Kidney (tissue), 14 donors: Measurements from ENCODE around the gene MAML2. TPM values are rescaled to one million over a fixed set of nuclear protein-coding genes. Genes with fewer than 3 reads are reported as not detected.

Source experiments
- DNase-seq, 5 donors: peaks; one replicate each; pipeline ENCODE4 v3.0.0-alpha.2; 2013 to 2020
- FAIRE-seq: peaks from 2 replicates; lab custom pipeline; 2012; peaks lifted over from hg19 to GRCh38; lab: Jason Lieb, UNC
- H3K27ac ChIP-seq, 2 donors: one replicate each; pipeline ENCODE4 v1.7.0; 2013; ENCODE audit warnings: low read depth in 2 of 2, low read length in 2 of 2, inconsistent platforms in 1 of 2
- H3K27me3 ChIP-seq: one replicate; pipeline ENCODE4 v1.7.1; 2013; ENCODE audit warnings: low read length, inconsistent platforms; ENCODE audit not compliant: control insufficient read depth, insufficient read depth
- H3K36me3 ChIP-seq, 3 donors: one replicate each; pipeline versions ENCODE4 v1.7.0 to v1.7.1; 2013; ENCODE audit warnings: low read length in 3 of 3, control low read depth in 1 of 3, inconsistent platforms in 1 of 3; ENCODE audit not compliant: insufficient read depth in 3 of 3, control insufficient read depth in 2 of 3
- H3K4me1 ChIP-seq, 3 donors: one replicate each; pipeline versions ENCODE4 v1.7.0 to v1.7.1; 2013; ENCODE audit warnings: low read length in 3 of 3, inconsistent platforms in 1 of 3, low read depth in 1 of 3; ENCODE audit not compliant: control insufficient read depth in 2 of 3, insufficient read depth in 2 of 3
- H3K4me3 ChIP-seq, 3 donors: one replicate each; pipeline versions ENCODE4 v1.7.0 to v1.8.1; 2013; ENCODE audit warnings: low read length in 3 of 3, control low read depth in 1 of 3, inconsistent platforms in 1 of 3
- H3K9ac ChIP-seq, 3 donors: one replicate each; pipeline versions ENCODE4 v1.7.0 to v1.7.1; 2013; ENCODE audit warnings: low read length in 3 of 3, control low read depth in 1 of 3, inconsistent platforms in 1 of 3
- H3K9me3 ChIP-seq, 3 donors: one replicate each; pipeline versions ENCODE4 v1.7.0 to v1.7.1; 2013; ENCODE audit warnings: low read length in 3 of 3, control low read depth in 1 of 3, inconsistent platforms in 1 of 3; ENCODE audit not compliant: control insufficient read depth in 2 of 3, insufficient read depth in 1 of 3
- CTCF ChIP-seq: IDR thresholded peaks from 3 replicates; pipeline ENCODE4 v1.5.1; 2012; ENCODE audit warnings: mild to moderate bottlenecking, moderate library complexity, borderline replicate concordance; ENCODE audit not compliant: insufficient read depth; ENCODE audit errors: extremely low read depth
- intact Hi-C: fragments of 100-400 bp; cut with DNase I; formaldehyde crosslinking; loops from one replicate; pipeline ENCODE4 v1.11.1; 2022
- polyA plus RNA-seq: library from polyadenylated mRNA; stranded (reverse); fragments of 350-450 nt; fragmentation: Illumina TruSeq; extraction: RNeasy Lipid Tissue Mini Kit (QIAGEN cat#74804); gene quantifications from one replicate; pipeline ENCODE4 v1.2.3, GENCODE V29; 2014; ENCODE audit warnings: low read depth, low replicate concordance; ENCODE audit not compliant: insufficient read depth
- total RNA-seq: library from RNA; stranded (reverse); fragmentation: NEBNext Ultra II Directional; extraction: Animal tissue kit (Norgen Biotek cat#: 25700); gene quantifications from one replicate; pipeline ENCODE4 v1.2.1, GENCODE V29; 2021
- donor health status: control.
- donor health status: control.
- donor health status: control.
- donor health status: control.
- donor health status: control.
- donor health status: DM: yes; HTN: yes; CAD: no.
- donor health status: Normal renal cell carcinoma (clear cell type).

The MAML2 gene
- total and polyA plus RNA-seq, 2 donors from 2014 or later: 4.9 to 32.3 TPM

DNA sequence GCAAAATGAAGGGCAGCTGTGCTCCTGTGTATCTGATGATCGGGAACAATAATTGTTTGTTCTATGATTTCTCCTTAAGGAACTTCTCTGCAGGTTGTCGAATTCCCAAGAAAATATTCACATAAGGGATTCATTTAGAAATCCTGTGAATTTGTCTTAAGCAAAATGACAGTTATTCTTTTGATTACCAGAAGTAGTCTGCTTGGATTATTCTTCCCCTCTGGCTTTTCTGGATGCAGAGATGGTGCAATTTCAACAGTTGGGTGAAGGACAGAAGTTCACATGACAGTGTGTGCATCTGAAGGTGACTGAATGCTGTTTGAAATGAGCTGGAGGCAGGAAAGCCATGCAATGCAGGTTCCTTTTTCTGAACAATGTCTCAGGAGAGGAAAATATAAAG lies 281.9 kb downstream of the MAML2 start:
- FAIRE-seq (no peak), DNase-seq (no peak)
- Histone ChIP-seq H3K9ac (no peak overlapping the region), H3K27me3 (no peaks in the 10 kb centered on the region), H3K9me3 (no peaks in the 10 kb centered on the region), H3K36me3 (no peaks in the 10 kb centered on the region), H3K4me3 (no peak overlapping the region), H3K4me1 (peaks cover 3 to 6% (median 4%) of the 10 kb centered on the region in 3 donors), H3K27ac (no peak overlapping the region)
- no peak for TF ChIP-seq CTCF
- intact Hi-C loops: no loop called here

DNA sequence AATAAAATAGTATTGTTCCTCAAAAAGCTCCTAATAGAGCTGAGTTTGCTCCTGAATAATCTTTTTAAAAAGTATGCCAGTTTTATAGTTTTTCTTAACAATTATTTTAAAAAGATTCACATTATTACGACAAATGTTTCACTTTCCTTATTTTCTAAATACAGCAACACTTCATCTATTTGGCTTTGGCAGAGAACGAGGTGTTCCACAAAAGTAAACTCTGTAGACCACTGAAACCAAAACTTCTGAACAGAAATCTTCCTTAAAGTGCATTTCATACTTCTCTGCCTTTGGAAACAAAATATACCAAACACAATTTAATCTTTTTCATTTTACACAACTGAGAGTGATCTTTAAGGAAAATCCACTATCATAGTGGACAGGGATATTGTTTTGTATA lies 285.5 kb downstream of the MAML2 start:
- TF ChIP-seq CTCF: no peak
- H3K9ac ChIP-seq: no peak overlapping the region
- H3K27me3 ChIP-seq: no peaks in the 10 kb centered on the region
- intact Hi-C loops: no loop called here
- no peak overlapping the region for H3K4me3 ChIP-seq
- no peak for DNase-seq
- H3K27ac ChIP-seq: no peak overlapping the region
- FAIRE-seq: no peak
- H3K9me3 ChIP-seq: no peaks in the 10 kb centered on the region
- peaks cover 0 to 4% (median 0%) of the 10 kb centered on the region in 3 donors for H3K4me1 ChIP-seq
- no peaks in the 10 kb centered on the region for H3K36me3 ChIP-seq

DNA sequence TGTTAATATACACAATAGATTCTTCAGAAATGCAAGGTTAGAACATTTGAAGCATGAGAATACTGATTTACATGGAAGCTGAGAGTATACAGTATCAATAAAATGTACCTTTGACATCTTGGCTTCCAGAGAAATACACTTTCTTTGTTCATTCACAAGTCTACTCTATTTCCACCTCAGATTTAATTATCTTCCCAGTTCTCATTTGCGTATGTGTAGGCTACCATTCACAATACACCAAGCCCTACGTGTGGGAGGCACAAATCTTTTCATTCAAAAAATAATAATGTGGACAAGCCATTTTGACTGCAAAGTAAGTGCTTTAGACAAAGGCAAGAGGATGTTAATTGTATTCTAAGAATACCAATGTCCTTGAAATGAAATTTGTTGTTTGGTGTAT lies 286.4 kb downstream of the MAML2 start:
- DNase-seq (no peak), FAIRE-seq (no peak)
- intact Hi-C loops: no loop called here
- Histone ChIP-seq H3K9ac (no peak overlapping the region), H3K36me3 (no peaks in the 10 kb centered on the region), H3K27ac (no peak overlapping the region), H3K9me3 (no peaks in the 10 kb centered on the region), H3K4me3 (no peak overlapping the region), H3K27me3 (no peaks in the 10 kb centered on the region), H3K4me1 (no peaks in the 10 kb centered on the region)
- no peak for TF ChIP-seq CTCF
